PC-9 (cell line): ENCODE data around the gene DNAH6. TPM values are rescaled to one million over a fixed set of nuclear protein-coding genes. Genes with fewer than 3 reads are reported as not detected.

Experiments
- BruUV-seq: library from RNA; stranded (reverse); fragments of 400-500 nt; replicated peaks from 2 replicates; lab custom pipeline; 2021; lab: Mats Ljungman, UMichigan
- CTCF ChIA-PET: fragments of 300-600 bp; sonication (Branson Sonifier 250); formaldehyde crosslinking; loops from one replicate; lab custom pipeline; 2022; ENCODE audit warnings: antibody characterized with exemption; lab: Charles Lee
- POLR2A ChIA-PET: fragments of 300-600 bp; sonication (Branson Sonifier 250); formaldehyde crosslinking; loops from one replicate; lab custom pipeline; 2022; ENCODE audit warnings: antibody characterized with exemption; ENCODE audit not compliant: unreplicated experiment; lab: Charles Lee
- DNase-seq, 2 experiments: peaks; one replicate each; pipeline versions ENCODE4 v3.0.0 to v3.0.0-alpha.2; 2015 to 2022; ENCODE audit warnings: mixed read lengths in 1 of 2
- H2AFZ ChIP-seq: fragments of 200-600 bp; sonication (generic); 2 replicates; pipeline ENCODE4 v1.8.1; 2017; ENCODE audit warnings: antibody characterized with exemption
- H3F3A ChIP-seq: fragments of 200-600 bp; sonication (generic); 2 replicates; pipeline ENCODE4 v1.8.1; 2017; ENCODE audit warnings: antibody characterized with exemption, mild to moderate bottlenecking, low read depth; ENCODE audit not compliant: insufficient read depth
- H3K27ac ChIP-seq: fragments of 200-600 bp; sonication (generic); 2 replicates; pipeline ENCODE4 v1.6.1; 2016; ENCODE audit warnings: mixed run types
- H3K27me3 ChIP-seq: fragments of 200-600 bp; sonication (generic); 2 replicates; pipeline ENCODE4 v1.6.1; 2016; ENCODE audit warnings: low read depth, mixed run types; ENCODE audit not compliant: insufficient read depth
- H3K36me3 ChIP-seq: fragments of 200-600 bp; sonication (generic); 2 replicates; pipeline ENCODE4 v1.6.1; 2016; ENCODE audit warnings: low read depth, mixed run types
- H3K4me1 ChIP-seq: fragments of 200-600 bp; sonication (generic); replicated peaks from 2 replicates; pipeline ENCODE4 v1.6.1; 2016; ENCODE audit warnings: mixed run types; ENCODE audit not compliant: insufficient read depth
- H3K4me2 ChIP-seq: fragments of 200-600 bp; sonication (generic); 2 replicates; pipeline ENCODE4 v1.6.1; 2017; ENCODE audit warnings: mixed run types
- H3K4me3 ChIP-seq: fragments of 200-600 bp; sonication (generic); 2 replicates; pipeline ENCODE4 v1.6.1; 2016; ENCODE audit warnings: mixed run types
- H3K79me2 ChIP-seq: fragments of 200-600 bp; sonication (generic); 2 replicates; pipeline ENCODE4 v1.6.1; 2017; ENCODE audit warnings: low read depth, mixed run types
- H3K9me2 ChIP-seq: fragments of 200-600 bp; sonication (generic); 2 replicates; pipeline ENCODE4 v1.8.1; 2017; ENCODE audit warnings: mild to moderate bottlenecking; ENCODE audit not compliant: insufficient read depth
- H3K9me3 ChIP-seq: fragments of 200-600 bp; sonication (generic); 2 replicates; pipeline ENCODE4 v1.8.1; 2016; ENCODE audit warnings: low read depth; ENCODE audit not compliant: insufficient read depth
- H4K20me1 ChIP-seq: fragments of 200-600 bp; sonication (generic); 2 replicates; pipeline ENCODE4 v1.8.1; 2017; ENCODE audit not compliant: insufficient read depth
- CTCF ChIP-seq: fragments of 200-600 bp; sonication (generic); conservative IDR thresholded peaks from 2 replicates; pipeline ENCODE4 v1.6.1; 2017; ENCODE audit warnings: mixed run types, antibody characterized with exemption, mild to moderate bottlenecking, moderate library complexity
- EZH2 ChIP-seq: fragments of 200-600 bp; sonication (generic); IDR thresholded peaks from 2 replicates; pipeline ENCODE4 v1.8.0; 2017; ENCODE audit warnings: antibody characterized with exemption, low read depth
- intact Hi-C: fragments of 100-400 bp; cut with micrococcal nuclease; formaldehyde crosslinking; loops from one replicate; pipeline ENCODE4 v1.10.0; 2022; ENCODE audit not compliant: unreplicated experiment
- total RNA-seq: library from RNA; stranded (reverse); gene quantifications from 2 replicates; pipeline ENCODE4 v1.2.3, GENCODE V29; 2021

The DNAH6 gene
- total RNA-seq, 1 experiment from 2014 or later = not detected

GRCh38 chr2:84697895-84698294 lies 181.6 kb downstream of the DNAH6 start:
- CTCF ChIA-PET = no interaction called here
- Histone ChIP-seq H3K4me2 (no peak overlapping the region), H3K27ac (no peak overlapping the region), H3F3A (no peaks in the 10 kb centered on the region), H3K27me3 (peaks cover 51% of the 10 kb centered on the region), H3K4me1 (no peaks in the 10 kb centered on the region), H4K20me1 (no peaks in the 10 kb centered on the region), H3K9me3 (no peaks in the 10 kb centered on the region), H3K9me2 (no peaks in the 10 kb centered on the region), H2AFZ (0 out of 2 replicates have a peak overlapping the region, but pooled peaks have one; percentile 16), H3K36me3 (no peaks in the 10 kb centered on the region), H3K79me2 (no peaks in the 10 kb centered on the region), H3K4me3 (no peak overlapping the region)
- TF ChIP-seq CTCF (no peak), EZH2 (no peak)
- intact Hi-C loops = no loop called here
- BruUV-seq = no TSS peak
- no peak for DNase-seq
- POLR2A ChIA-PET = no interaction called here

GRCh38 chr2:84700006-84700405 lies 183.7 kb downstream of the DNAH6 start:
- Histone ChIP-seq H3K4me1 (no peaks in the 10 kb centered on the region), H4K20me1 (no peaks in the 10 kb centered on the region), H3K27ac (no peak overlapping the region), H3K4me3 (no peak overlapping the region), H3K36me3 (no peaks in the 10 kb centered on the region), H3K4me2 (no peak overlapping the region), H2AFZ (no peak overlapping the region), H3K27me3 (peaks cover 35% of the 10 kb centered on the region), H3F3A (no peaks in the 10 kb centered on the region), H3K9me3 (no peaks in the 10 kb centered on the region), H3K79me2 (no peaks in the 10 kb centered on the region), H3K9me2 (no peaks in the 10 kb centered on the region)
- ChIA-PET CTCF (no interaction called here), POLR2A (no interaction called here)
- BruUV-seq = no TSS peak
- DNase-seq = no peak
- intact Hi-C loops = no loop called here
- no peak for TF ChIP-seq CTCF
- TF ChIP-seq EZH2 = no peak

GRCh38 chr2:84701880-84702279 lies 185.6 kb downstream of the DNAH6 start:
- Histone ChIP-seq H2AFZ (no peak overlapping the region), H3K9me2 (no peaks in the 10 kb centered on the region), H3F3A (no peaks in the 10 kb centered on the region), H3K79me2 (no peaks in the 10 kb centered on the region), H3K4me1 (no peaks in the 10 kb centered on the region), H4K20me1 (no peaks in the 10 kb centered on the region), H3K27me3 (peaks cover 38% of the 10 kb centered on the region), H3K4me2 (no peak overlapping the region), H3K9me3 (no peaks in the 10 kb centered on the region), H3K27ac (no peak overlapping the region), H3K36me3 (no peaks in the 10 kb centered on the region), H3K4me3 (no peak overlapping the region)
- intact Hi-C loops = no loop called here
- TF ChIP-seq EZH2 (no peak), CTCF (no peak)
- ChIA-PET POLR2A (no interaction called here), CTCF (no interaction called here)
- BruUV-seq = no TSS peak
- no peak for DNase-seq
